ENCODE measurements around the gene ERBB4. TPM values are rescaled to one million over a fixed set of nuclear protein-coding genes. Genes with fewer than 3 reads are reported as not detected.

ERBB4 gene
- polyA plus RNA-seq, 3 donors from 2014 or later = not detected

DNA sequence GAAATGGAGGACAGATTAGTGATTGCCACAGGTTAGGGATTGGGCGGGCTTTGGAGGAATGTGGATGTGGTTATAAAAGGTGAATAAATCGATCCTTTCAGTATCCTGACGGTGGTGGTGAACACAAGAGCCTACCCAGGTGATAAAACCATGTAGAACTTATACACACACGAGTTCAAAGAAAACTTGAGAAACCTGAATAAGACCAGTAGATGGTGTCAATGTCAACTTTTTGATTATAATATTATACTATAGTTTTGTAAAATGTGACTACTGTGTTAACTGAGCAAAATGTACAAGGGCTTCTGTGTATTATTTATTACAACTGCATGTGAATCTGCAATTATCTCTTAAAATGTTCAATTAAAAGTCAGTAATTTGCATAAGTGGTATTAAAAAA lies 136.3 kb downstream of the ERBB4 start:
- H3K27me3 Mint-ChIP-seq (ENCODE audit: low read depth in 3 of 3) = no peaks in the 10 kb centered on the region
- no peak for DNase-seq
- no peaks in the 10 kb centered on the region for H3K4me1 Mint-ChIP-seq
- H3K9me3 Mint-ChIP-seq = peaks cover 0 to 10% (median 6%) of the 10 kb centered on the region in 6 donors
- H3K36me3 Mint-ChIP-seq = no peaks in the 10 kb centered on the region
- no peak overlapping the region for H3K27ac Mint-ChIP-seq
- H3K4me3 Mint-ChIP-seq = no peak overlapping the region

DNA sequence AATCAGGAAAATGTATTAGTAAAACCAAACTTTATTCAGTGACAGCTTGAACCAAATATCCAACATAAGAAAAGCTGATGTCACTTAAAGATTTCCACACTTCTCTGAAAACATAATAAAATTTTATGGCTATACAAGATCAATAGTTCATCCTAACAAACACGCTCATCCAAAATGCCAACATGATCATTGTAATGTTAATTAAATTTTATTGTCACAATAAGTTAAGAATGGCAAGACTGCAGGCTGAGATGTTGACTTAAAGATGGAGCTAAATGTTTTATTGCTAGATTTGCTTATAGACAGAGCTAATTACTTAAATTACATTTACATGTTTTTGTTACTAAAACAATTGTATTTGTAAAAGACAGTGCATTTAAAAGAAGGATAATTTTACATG lies 140.3 kb downstream of the ERBB4 start:
- Mint-ChIP-seq H3K4me1 (no peaks in the 10 kb centered on the region), H3K9me3 (peaks cover 0 to 7% (median 0%) of the 10 kb centered on the region in 6 donors), H3K36me3 (no peaks in the 10 kb centered on the region), H3K4me3 (no peak overlapping the region), H3K27me3 (ENCODE audit: low read depth in 3 of 3) (peaks cover 0 to 2% (median 0%) of the 10 kb centered on the region in 3 donors), H3K27ac (no peak overlapping the region)
- no peak for DNase-seq

DNA sequence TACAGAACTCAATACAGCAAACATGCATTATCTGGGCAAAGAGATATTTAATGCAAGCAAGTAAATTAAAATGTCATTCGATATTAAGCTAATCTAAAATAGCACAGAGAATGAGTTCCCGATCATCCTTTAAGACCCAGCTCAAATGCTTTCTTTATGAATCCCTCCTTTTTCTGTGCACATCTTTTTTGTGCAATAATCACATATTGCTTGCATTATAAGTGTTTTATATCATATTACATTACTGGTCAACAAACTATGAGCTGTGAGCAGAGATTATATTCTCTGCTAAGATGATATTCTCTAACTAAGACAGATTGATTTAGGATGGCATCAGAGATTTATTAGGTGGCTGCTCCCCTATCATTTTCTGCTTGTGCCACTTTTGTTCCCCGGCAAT lies 146.1 kb downstream of the ERBB4 start:
- Mint-ChIP-seq H3K9me3 (peaks cover 0 to 2% (median 0%) of the 10 kb centered on the region in 6 donors), H3K27me3 (ENCODE audit: low read depth in 3 of 3) (peaks cover 0 to 2% (median 0%) of the 10 kb centered on the region in 3 donors), H3K36me3 (no peaks in the 10 kb centered on the region), H3K27ac (no peak overlapping the region), H3K4me3 (no peak overlapping the region), H3K4me1 (no peaks in the 10 kb centered on the region)
- DNase-seq = no peak

DNA sequence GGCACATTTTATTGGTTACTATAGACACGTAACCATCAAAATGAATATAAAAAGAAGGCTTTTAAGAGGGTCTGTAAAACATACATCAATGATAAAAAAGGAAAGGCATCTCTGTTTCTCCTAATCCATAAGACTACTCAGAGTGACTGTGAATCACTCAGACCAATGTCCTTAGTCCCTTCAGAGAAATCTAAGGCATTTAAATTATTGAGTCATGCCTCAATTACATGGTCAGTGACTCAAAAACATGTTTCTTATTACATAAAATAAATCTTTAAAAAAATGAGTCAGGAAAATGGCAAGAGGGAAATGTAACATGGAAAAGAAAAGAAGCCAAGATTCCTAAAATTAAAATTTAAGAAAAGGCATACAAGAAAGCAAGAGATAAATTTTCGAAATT lies 146.6 kb downstream of the ERBB4 start:
- Mint-ChIP-seq H3K27me3 (ENCODE audit: low read depth in 3 of 3) (no peaks in the 10 kb centered on the region), H3K27ac (no peak overlapping the region), H3K4me3 (no peak overlapping the region), H3K36me3 (no peaks in the 10 kb centered on the region), H3K4me1 (no peaks in the 10 kb centered on the region), H3K9me3 (no peaks in the 10 kb centered on the region)
- no peak for DNase-seq

DNA sequence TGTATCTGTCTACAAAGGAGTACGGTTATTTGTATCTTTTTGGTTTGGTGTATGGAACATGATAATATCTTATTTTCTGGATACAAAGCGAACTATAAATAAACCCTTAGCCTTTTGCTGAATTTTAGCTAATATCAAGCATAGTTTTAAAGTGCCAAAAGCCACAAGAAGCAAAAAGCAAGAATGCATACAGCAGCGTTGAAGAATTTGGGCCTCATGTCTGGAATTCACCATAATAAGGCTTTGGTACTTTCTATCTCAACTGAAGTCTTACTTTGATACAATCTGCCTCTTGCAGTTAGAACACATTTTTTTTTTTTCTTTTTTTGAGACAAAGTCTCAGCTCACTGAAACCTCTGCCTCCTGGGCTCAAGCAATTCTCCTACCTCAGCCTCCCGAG lies 151.5 kb downstream of the ERBB4 start:
- no peak overlapping the region for H3K27ac Mint-ChIP-seq
- DNase-seq = no peak

DNA sequence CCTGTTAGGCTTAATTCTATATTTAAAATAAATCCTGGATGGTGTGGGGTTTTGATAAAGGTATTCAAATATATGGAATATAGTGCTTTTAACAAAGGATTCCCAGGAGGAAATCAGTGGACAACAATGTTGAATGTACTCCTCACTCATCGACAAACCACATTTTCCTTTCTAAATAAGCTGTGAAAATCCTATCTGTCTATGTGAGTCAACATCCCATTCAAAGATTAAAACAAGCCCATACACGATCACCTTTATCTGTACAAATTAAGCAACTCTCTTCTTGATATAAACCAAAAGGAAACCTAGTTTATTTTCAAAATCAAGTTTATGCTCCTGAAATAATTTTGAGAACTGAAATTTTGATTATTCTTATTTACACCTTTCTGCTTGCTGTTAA lies 153.4 kb downstream of the ERBB4 start:
- H3K27ac Mint-ChIP-seq = no peak overlapping the region
- H3K4me3 Mint-ChIP-seq = no peak overlapping the region

More for the DNA sequence above, 151.5 kb downstream of the ERBB4 start:
- Mint-ChIP-seq H3K4me1 (no peaks in the 10 kb centered on the region), H3K4me3 (no peak overlapping the region), H3K27me3 (ENCODE audit: low read depth in 3 of 3) (peaks cover 0 to 2% (median 0%) of the 10 kb centered on the region in 3 donors), H3K36me3 (no peaks in the 10 kb centered on the region), H3K9me3 (peaks cover 0 to 9% (median 2%) of the 10 kb centered on the region in 6 donors)

DNA sequence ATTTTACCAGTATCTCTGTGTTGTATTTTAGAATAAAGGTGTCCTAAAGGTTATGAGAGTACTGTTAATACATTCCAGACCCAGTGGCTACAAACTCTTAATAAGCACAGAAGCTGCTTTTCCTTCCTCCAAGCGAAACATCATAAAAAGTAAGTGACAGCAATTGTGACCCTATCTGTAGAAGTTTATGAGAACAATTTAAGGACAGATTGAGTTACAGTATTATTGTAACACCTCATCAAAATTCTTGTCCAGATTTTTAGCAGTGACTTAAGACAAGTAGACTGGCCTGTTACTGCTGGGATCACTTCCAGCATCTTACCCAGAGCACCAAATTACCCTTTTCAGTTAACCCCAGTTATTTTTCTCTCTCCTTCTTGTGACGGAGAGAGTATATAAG lies 154.6 kb downstream of the ERBB4 start:
- Mint-ChIP-seq H3K4me3 (no peak overlapping the region), H3K27ac (no peak overlapping the region), H3K36me3 (no peaks in the 10 kb centered on the region), H3K4me1 (no peaks in the 10 kb centered on the region), H3K9me3 (peaks cover 0 to 9% (median 4%) of the 10 kb centered on the region in 6 donors), H3K27me3 (ENCODE audit: low read depth in 3 of 3) (peaks cover 0 to 2% (median 0%) of the 10 kb centered on the region in 3 donors)
- no peak for DNase-seq

More for the DNA sequence above, 153.4 kb downstream of the ERBB4 start:
- Mint-ChIP-seq H3K9me3 (peaks cover 0 to 9% (median 3%) of the 10 kb centered on the region in 6 donors), H3K4me1 (no peaks in the 10 kb centered on the region), H3K36me3 (no peaks in the 10 kb centered on the region), H3K27me3 (ENCODE audit: low read depth in 3 of 3) (peaks cover 0 to 2% (median 0%) of the 10 kb centered on the region in 3 donors)
- DNase-seq = no peak

DNA sequence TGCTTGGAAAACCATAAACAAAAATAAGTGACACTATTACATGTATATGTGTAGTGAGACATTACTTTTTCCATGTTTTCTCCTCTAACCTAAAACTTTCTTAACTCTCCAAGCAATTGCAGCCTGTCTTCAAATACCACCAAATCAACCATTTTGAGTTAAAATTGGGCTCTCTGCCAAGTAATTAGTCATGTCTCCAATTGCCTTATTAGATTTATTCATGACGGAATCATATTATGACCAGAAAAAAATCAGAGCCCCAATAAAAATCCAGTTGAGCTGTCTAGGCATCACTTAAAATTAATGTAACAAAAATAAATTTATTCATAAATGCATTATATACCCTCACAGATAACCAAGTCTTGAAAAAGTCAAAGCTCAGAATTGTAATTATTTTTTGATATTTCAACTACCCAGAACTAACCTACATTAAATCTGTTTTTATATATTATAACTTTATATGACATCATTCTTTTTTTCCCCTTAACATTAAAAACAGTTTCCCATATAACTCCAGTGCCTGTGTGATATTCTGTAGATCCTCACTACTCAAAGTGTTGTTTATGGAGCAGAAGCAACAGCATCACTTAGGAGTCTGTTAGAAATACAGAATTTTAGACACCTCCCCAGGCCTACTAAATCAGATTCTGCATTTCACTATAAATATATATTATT lies 157.0 kb downstream of the ERBB4 start:
- no peaks in the 10 kb centered on the region for H3K4me1 Mint-ChIP-seq
- H3K27ac Mint-ChIP-seq = no peak overlapping the region
- H3K27me3 Mint-ChIP-seq (ENCODE audit: low read depth in 3 of 3) = peaks cover 0 to 1% (median 0%) of the 10 kb centered on the region in 3 donors
- no peak overlapping the region for H3K4me3 Mint-ChIP-seq
- DNase-seq = no peak
- H3K36me3 Mint-ChIP-seq = no peaks in the 10 kb centered on the region
- peaks cover 0 to 7% (median 2%) of the 10 kb centered on the region in 6 donors for H3K9me3 Mint-ChIP-seq

DNA sequence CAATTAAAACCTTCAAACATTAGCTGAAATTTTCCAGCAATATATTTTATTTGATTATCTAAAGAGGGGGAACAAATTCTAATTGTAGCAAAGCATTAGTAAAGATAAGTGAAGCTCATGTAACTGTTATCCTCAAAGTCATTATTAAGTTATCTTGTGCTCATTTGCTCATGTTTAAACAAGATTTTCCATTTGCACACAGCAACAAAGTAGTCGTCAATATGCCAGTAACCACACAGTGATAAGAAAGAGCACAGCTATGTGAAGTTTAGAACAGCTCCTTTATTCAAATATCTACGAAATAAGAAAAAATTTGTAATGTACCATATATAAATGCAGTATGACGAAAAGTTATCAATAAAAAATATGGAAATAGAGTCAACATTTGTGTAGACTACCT lies 159.5 kb downstream of the ERBB4 start:
- Mint-ChIP-seq H3K36me3 (no peaks in the 10 kb centered on the region), H3K27ac (no peak overlapping the region), H3K9me3 (peaks cover 0 to 6% (median 2%) of the 10 kb centered on the region in 6 donors), H3K4me3 (no peak overlapping the region), H3K4me1 (no peaks in the 10 kb centered on the region), H3K27me3 (ENCODE audit: low read depth in 3 of 3) (no peaks in the 10 kb centered on the region)
- no peak for DNase-seq

DNA sequence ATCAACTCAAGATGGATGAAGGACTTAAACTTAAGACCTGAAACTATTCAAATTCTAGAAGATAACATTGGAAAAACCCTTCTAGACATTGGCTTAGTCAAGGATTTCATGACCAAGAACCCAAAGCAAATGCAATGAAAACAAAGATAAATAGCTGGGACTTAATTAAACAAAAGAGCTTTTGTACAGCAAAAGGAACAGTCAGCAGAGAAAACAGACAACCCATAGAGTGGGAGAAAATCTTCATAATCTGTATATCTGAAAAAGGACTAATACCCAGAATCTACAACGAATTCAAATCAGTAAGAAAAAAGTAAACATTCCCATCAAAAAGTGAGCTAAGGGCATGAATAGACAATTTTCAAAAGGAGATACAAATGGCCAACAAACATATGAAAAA lies 171.2 kb downstream of the ERBB4 start:
- no peak overlapping the region for H3K27ac Mint-ChIP-seq

DNA sequence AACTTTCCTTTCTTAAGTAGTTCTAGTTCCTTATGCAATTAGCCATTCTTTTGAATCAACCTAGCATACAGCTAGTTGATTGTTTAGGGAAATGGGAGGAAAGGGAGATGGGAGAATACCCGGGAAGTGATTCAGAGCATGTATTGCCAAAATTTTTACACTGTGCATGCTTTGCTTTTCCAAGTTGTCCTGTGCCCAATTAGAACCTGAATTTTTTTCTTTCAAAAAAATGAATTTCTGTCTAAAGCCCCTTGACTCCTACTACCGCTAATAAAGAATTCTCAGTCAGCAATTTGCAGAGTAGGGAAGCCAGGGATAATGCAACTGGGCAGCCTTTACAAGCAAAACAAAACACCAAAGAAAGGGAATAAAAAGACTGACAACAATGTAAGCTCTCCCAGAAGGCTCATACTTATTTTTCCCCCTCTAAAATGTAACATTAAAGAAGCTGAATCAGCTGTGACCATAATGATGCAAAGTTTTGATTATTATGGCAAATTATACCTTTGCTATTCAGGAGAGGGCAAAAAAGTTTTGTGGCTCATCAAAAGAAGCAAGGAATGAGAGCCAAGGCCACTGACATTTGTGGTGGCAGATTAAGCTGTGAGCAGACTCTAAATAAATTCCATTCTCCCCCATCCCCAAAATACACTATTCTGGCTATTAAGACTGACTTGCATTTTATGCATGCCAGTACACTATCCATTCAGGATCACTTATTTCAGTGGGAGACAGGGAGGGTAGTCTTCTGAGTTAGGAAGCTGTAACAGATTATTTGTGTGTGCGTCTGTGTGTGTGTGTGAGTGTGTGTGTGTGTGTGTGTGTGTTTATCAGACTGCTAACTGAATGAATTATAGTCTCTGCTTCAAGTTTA lies 174.3 kb downstream of the ERBB4 start:
- H3K9me3 Mint-ChIP-seq = peaks cover 0 to 2% (median 0%) of the 10 kb centered on the region in 6 donors
- peaks cover 0 to 2% (median 0%) of the 10 kb centered on the region in 3 donors for H3K27me3 Mint-ChIP-seq (ENCODE audit: low read depth in 3 of 3)
- H3K36me3 Mint-ChIP-seq = no peaks in the 10 kb centered on the region
- no peaks in the 10 kb centered on the region for H3K4me1 Mint-ChIP-seq
- no peak overlapping the region for H3K4me3 Mint-ChIP-seq
- no peak overlapping the region for H3K27ac Mint-ChIP-seq
- DNase-seq = no peak

More for the DNA sequence above, 171.2 kb downstream of the ERBB4 start:
- H3K36me3 Mint-ChIP-seq = no peaks in the 10 kb centered on the region
- peaks cover 0 to 2% (median 0%) of the 10 kb centered on the region in 3 donors for H3K27me3 Mint-ChIP-seq (ENCODE audit: low read depth in 3 of 3)
- no peak for DNase-seq
- H3K9me3 Mint-ChIP-seq = peaks cover 0 to 4% (median under 1%) of the 10 kb centered on the region in 6 donors
- H3K4me3 Mint-ChIP-seq = no peak overlapping the region
- no peaks in the 10 kb centered on the region for H3K4me1 Mint-ChIP-seq

DNA sequence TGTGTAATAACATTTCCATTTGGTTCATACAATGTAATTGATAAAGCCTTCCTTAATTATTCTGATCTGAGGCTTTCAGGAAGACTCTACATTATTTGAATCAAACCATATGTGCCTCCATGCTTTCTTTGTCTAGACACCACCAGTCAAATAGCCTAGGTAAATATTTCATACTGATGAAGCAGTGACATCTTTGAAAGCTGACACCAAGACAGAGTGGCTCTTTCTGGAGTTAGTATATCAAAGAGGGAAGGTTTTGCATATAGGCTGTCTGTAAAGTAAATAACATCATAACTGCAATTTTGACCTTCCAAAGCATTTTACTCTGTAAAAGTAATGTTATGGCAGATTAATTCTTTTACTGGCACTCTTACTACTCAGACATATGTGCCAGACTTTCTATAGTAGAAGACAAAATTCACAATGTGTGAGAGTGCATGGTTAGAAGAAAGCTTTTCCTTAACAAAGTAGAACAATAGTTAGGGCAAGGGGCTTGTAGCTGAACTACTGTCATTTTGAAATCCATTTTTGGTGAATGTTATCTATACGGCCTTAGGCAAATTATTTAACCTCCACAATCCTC lies 177.3 kb downstream of the ERBB4 start:
- no peak for DNase-seq
- peaks cover 0 to 2% (median 0%) of the 10 kb centered on the region in 3 donors for H3K27me3 Mint-ChIP-seq (ENCODE audit: low read depth in 3 of 3)
- peaks cover 0 to 4% (median 0%) of the 10 kb centered on the region in 6 donors for H3K9me3 Mint-ChIP-seq

DNA sequence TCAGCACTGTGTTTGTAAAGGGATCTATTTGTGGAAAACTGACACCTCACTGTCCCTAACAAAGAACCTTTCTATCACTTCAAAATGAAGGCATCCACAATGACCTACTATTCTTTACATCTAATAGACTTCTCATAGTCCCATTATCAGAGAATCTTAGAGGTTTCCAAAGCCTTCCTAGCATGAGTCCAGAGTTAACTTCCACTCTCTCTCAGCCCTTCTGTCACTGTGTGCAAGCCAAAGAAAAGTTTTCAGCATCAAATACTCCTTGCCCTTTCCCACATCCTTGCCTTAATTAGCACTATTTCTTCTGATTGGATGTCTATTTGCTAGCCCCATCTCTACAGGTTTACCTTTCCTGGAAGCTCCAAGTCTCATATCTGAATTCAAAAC lies 178.5 kb downstream of the ERBB4 start:
- no peak overlapping the region for H3K4me3 Mint-ChIP-seq
- no peak for DNase-seq
- H3K27me3 Mint-ChIP-seq (ENCODE audit: low read depth in 3 of 3) = peaks cover 0 to 2% (median 0%) of the 10 kb centered on the region in 3 donors
- H3K9me3 Mint-ChIP-seq = peaks cover 0 to 4% (median 0%) of the 10 kb centered on the region in 6 donors
- no peaks in the 10 kb centered on the region for H3K36me3 Mint-ChIP-seq
- H3K27ac Mint-ChIP-seq = no peak overlapping the region
- no peaks in the 10 kb centered on the region for H3K4me1 Mint-ChIP-seq

More for the DNA sequence above, 177.3 kb downstream of the ERBB4 start:
- no peak overlapping the region for H3K4me3 Mint-ChIP-seq
- H3K4me1 Mint-ChIP-seq = no peaks in the 10 kb centered on the region
- H3K27ac Mint-ChIP-seq = no peak overlapping the region
- H3K36me3 Mint-ChIP-seq = no peaks in the 10 kb centered on the region

Data from immature natural killer cell (primary cell).